HepG2 (cell line): ENCODE data around the gene VWA3B. TPM values are rescaled to one million over a fixed set of nuclear protein-coding genes. Genes with fewer than 3 reads are reported as not detected.

Experiments used
- ATAC-seq: fragments of 200-7000 bp; cut with Tn5 transposase; 3 replicates; pipeline ENCODE4 v1.9.1; 2020; ENCODE audit warnings: mild to moderate bottlenecking, moderate library complexity
- BruUV-seq: library from RNA; stranded (reverse); fragments of 400-500 nt; replicated peaks from 2 replicates; lab custom pipeline; 2021; lab: Mats Ljungman, UMichigan
- CTCF ChIA-PET: fragments of 300-600 bp; formaldehyde crosslinking; extraction: SDS; loops from one replicate; lab custom pipeline; 2021; ENCODE audit warnings: low total read pairs, inconsistent platforms, low intra/inter-chr PET ratio; lab: Yijun Ruan, JAX
- POLR2A ChIA-PET: fragments of 350-600 bp; sonication (Branson Sonifier 250); formaldehyde crosslinking; loops from one replicate; lab custom pipeline; 2020; ENCODE audit warnings: antibody characterized with exemption, inconsistent platforms; lab: Yijun Ruan, JAX
- DNase-seq: peaks from one replicate; pipeline ENCODE4 v3.0.0-alpha.2; 2015; ENCODE audit warnings: low spot score
- FAIRE-seq: peaks from 3 replicates; lab custom pipeline; 2011; peaks lifted over from hg19 to GRCh38; lab: Jason Lieb, UNC
- H2AFZ ChIP-seq: one replicate; pipeline ENCODE4 v1.6.1; 2011; ENCODE audit warnings: low read length, inconsistent platforms
- H3K27ac ChIP-seq: fragments of 300-600 bp; 3 replicates; pipeline ENCODE4 v1.8.0; 2011; ENCODE audit warnings: mixed run types, mild to moderate bottlenecking, mixed read lengths, low read length, inconsistent platforms; ENCODE audit not compliant: insufficient read depth; ENCODE audit errors: extremely low read length
- H3K27me3 ChIP-seq, 2 experiments: fragments of 200-600 bp in 1 of 2; 2 replicates in 1 of 2; 3 replicates in 1 of 2; pipeline versions ENCODE4 v1.6.0 to v1.8.0; 2011; ENCODE audit warnings: low read length in 2 of 2, mild to moderate bottlenecking in 2 of 2, moderate library complexity in 2 of 2, inconsistent platforms in 1 of 2; ENCODE audit not compliant: insufficient read depth in 2 of 2, control insufficient read depth in 1 of 2
- H3K36me3 ChIP-seq, 2 experiments: fragments of 200-600 bp in 1 of 2; replicated peaks in 1 of 2; 2 replicates in 1 of 2; 3 replicates in 1 of 2; pipeline versions ENCODE4 v1.5.1 to v1.8.0; 2011; ENCODE audit warnings: low read length in 2 of 2, inconsistent platforms in 1 of 2; ENCODE audit not compliant: insufficient read depth in 2 of 2, control insufficient read depth in 1 of 2
- H3K4me1 ChIP-seq: 2 replicates; pipeline ENCODE4 v1.5.1; 2012; ENCODE audit warnings: low read length, inconsistent platforms; ENCODE audit not compliant: insufficient read depth
- H3K4me2 ChIP-seq: 2 replicates; pipeline ENCODE4 v1.6.0; 2011; ENCODE audit warnings: low read depth, low read length, inconsistent platforms
- H3K4me3 ChIP-seq, 3 experiments: fragments of 200-600 bp in 1 of 3; sonication (generic), shearing (Covaris generic) in 1 of 3; replicated peaks in 1 of 3; 2 replicates each; pipeline ENCODE4 v1.5.1; 2011 to 2016; ENCODE audit warnings: low read length in 3 of 3, inconsistent platforms in 2 of 3, low read depth in 2 of 3, mild to moderate bottlenecking in 2 of 3, control low read depth in 1 of 3, mixed read lengths in 1 of 3; ENCODE audit not compliant: insufficient read depth in 1 of 3
- H3K79me2 ChIP-seq: one replicate; pipeline ENCODE4 v1.6.1; 2011; ENCODE audit warnings: low read length, inconsistent platforms; ENCODE audit not compliant: insufficient read depth
- H3K9ac ChIP-seq: 2 replicates; pipeline ENCODE4 v1.6.0; 2011; ENCODE audit warnings: mild to moderate bottlenecking, low read depth, low read length, inconsistent platforms; ENCODE audit not compliant: insufficient read depth
- H3K9me3 ChIP-seq: 2 replicates; pipeline ENCODE4 v1.5.1; 2012; ENCODE audit warnings: mild to moderate bottlenecking, low read length
- H4K20me1 ChIP-seq: 2 replicates; pipeline ENCODE4 v1.6.0; 2011; ENCODE audit warnings: inconsistent platforms, mild to moderate bottlenecking, low read length, moderate library complexity; ENCODE audit not compliant: insufficient read depth
- FIP1L1 ChIP-seq: fragments of 200-400 bp; formaldehyde crosslinking; IDR thresholded peaks from 2 replicates; pipeline ENCODE4 v1.6.1; 2018; ENCODE audit warnings: low read depth, mild to moderate bottlenecking, low read length, moderate library complexity, borderline replicate concordance; ENCODE audit not compliant: insufficient read depth
- FOXK2 ChIP-seq: fragments of 450-650 bp; IDR thresholded peaks from 2 replicates; pipeline ENCODE4 v1.6.1; 2016
- KAT2B ChIP-seq: fragments of 150-350 bp; IDR thresholded peaks from 2 replicates; pipeline ENCODE4 v1.6.1; 2014; ENCODE audit warnings: low read depth, low read length, borderline replicate concordance
- NBN ChIP-seq: fragments of 450-650 bp; conservative IDR thresholded peaks from 2 replicates; pipeline ENCODE4 v1.6.1; 2017
- SCMH1 ChIP-seq: sonication (generic); formaldehyde crosslinking; IDR thresholded peaks from 2 replicates; pipeline ENCODE4 v1.9.0; 2021; ENCODE audit warnings: missing genetic modification reagents, mild to moderate bottlenecking, borderline replicate concordance
- SIN3B ChIP-seq: fragments of 150-350 bp; IDR thresholded peaks from 2 replicates; pipeline ENCODE4 v1.6.1; 2014; ENCODE audit warnings: low read length
- SP1 ChIP-seq, 2 experiments: fragments of 450-650 bp in 1 of 2; sonication (generic) in 1 of 2; formaldehyde crosslinking in 1 of 2; IDR thresholded peaks; 2 replicates each; pipeline versions ENCODE4 v1.4.0 to v1.6.1; 2016 to 2020; ENCODE audit warnings: missing genetic modification reagents in 1 of 2
- STAT5B ChIP-seq: sonication (generic); formaldehyde crosslinking; IDR thresholded peaks from 2 replicates; pipeline ENCODE4 v1.4.0; 2020; ENCODE audit warnings: missing genetic modification reagents
- TOE1 ChIP-seq: sonication (generic); formaldehyde crosslinking; IDR thresholded peaks from 2 replicates; pipeline ENCODE4 v1.4.0; 2020; ENCODE audit warnings: mild to moderate bottlenecking, missing genetic modification reagents
- ZFP82 ChIP-seq: sonication (generic); formaldehyde crosslinking; IDR thresholded peaks from 2 replicates; pipeline ENCODE4 v1.5.1; 2020; ENCODE audit warnings: mild to moderate bottlenecking, missing genetic modification reagents, borderline replicate concordance
- ZNF772 ChIP-seq: sonication (generic); formaldehyde crosslinking; IDR thresholded peaks from 2 replicates; pipeline ENCODE4 v1.5.0; 2020; ENCODE audit warnings: mild to moderate bottlenecking, missing genetic modification reagents
- WGBS: methylation state at CpG from one replicate; pipeline ENCODE4 v1.1.6; 2017; ENCODE audit warnings: low lambda C conversion rate; 5-methylcytosine and 5-hydroxymethylcytosine counted together
- in situ Hi-C: cut with HindIII; loops from 2 replicates; pipeline ENCODE4 v1.10.0; 2017; ENCODE audit warnings: low pct_unique_long_range_greater_than_20kb; ENCODE audit not compliant: extremely low pct_ligation_motif_present
- intact Hi-C: fragments of 100-400 bp; cut with micrococcal nuclease; formaldehyde crosslinking; loops from one replicate; pipeline ENCODE4 v1.10.0; 2022; ENCODE audit not compliant: unreplicated experiment
- polyA plus RNA-seq, 8 experiments: library from polyadenylated mRNA; depleted of rRNA in 3 of 8; stranded (reverse) in 7 of 8; unstranded in 1 of 8; fragments of >200 nt; fragmentation: Illumina TruSeq in 4 of 8; extraction: Trizol in 4 of 8; gene quantifications; 2 replicates each; pipeline versions ENCODE4 v1.2.1 to v1.2.3, GENCODE V29; 2011 to 2016; ENCODE audit warnings: low read depth in 4 of 8, missing spikeins in 1 of 8, mixed read lengths in 1 of 8; ENCODE audit not compliant: insufficient read depth in 1 of 8
- total RNA-seq, 5 experiments: library from RNA; depleted of rRNA; stranded (reverse); fragments of >200 nt; fragmentation: Illumina TruSeq; extraction: Trizol; gene quantifications; 2 replicates each; pipeline ENCODE4 v1.2.3, GENCODE V29; 2016; ENCODE audit warnings: low read depth in 1 of 5
- TF ChIP-seq, protein P1 (sequence below): sonication (generic); formaldehyde crosslinking; IDR thresholded peaks from 2 replicates; pipeline ENCODE4 v1.4.0; 2020; ENCODE audit warnings: low read depth, mild to moderate bottlenecking, missing genetic modification reagents
- TF ChIP-seq, protein P2 (sequence below): sonication (generic); formaldehyde crosslinking; IDR thresholded peaks from 2 replicates; pipeline ENCODE4 v1.5.0; 2020; ENCODE audit warnings: mild to moderate bottlenecking, missing genetic modification reagents
- TF ChIP-seq, protein P3 (sequence below): sonication (generic); formaldehyde crosslinking; IDR thresholded peaks from 2 replicates; pipeline ENCODE4 v1.5.1; 2020; ENCODE audit warnings: missing genetic modification reagents, mild to moderate bottlenecking, borderline replicate concordance

VWA3B gene
- total and polyA plus RNA-seq, 2 of the 13 experiments (the other 11 are each of a cell fraction or from before 2014, with no cell fraction given): not detected

DNA sequence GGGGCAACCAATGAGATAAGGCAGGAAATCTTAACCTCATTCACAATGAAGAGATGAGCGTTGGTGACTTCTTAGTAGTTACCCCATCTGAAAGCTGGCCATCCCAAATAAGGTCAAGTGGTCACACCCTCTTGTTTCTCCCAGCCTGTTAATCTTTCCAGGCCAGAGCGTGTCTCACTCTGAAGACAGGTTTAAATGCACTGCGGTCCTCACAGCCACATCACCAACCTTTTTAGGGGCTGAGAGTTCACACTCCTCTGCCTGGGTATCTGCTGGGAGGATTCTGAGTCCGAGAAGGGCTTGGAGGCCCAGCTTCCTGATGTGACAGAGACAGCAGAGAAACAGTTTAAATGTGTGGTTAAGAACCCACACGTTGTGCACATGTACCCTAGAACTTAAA, 246.0 kb downstream of the VWA3B start:
- in situ Hi-C loops (no loop called here), intact Hi-C loops (no loop called here)
- no peaks in the 10 kb centered on the region for H3K36me3 ChIP-seq
- H3K4me2 ChIP-seq: no peak overlapping the region
- DNase-seq: no peak
- no peak overlapping the region for H2AFZ ChIP-seq
- H3K9ac ChIP-seq: no peak overlapping the region
- H4K20me1 ChIP-seq: no peaks in the 10 kb centered on the region
- no peak overlapping the region for H3K4me3 ChIP-seq
- H3K9me3 ChIP-seq: peaks cover 2% of the 10 kb centered on the region
- TF ChIP-seq NBN: no peak
- TF ChIP-seq FOXK2: no peak
- ChIA-PET CTCF (no interaction called here), POLR2A (no interaction called here)
- no peaks in the 10 kb centered on the region for H3K79me2 ChIP-seq
- no peak overlapping the region for H3K27ac ChIP-seq
- BruUV-seq: no TSS peak
- ATAC-seq: no peak
- WGBS: 29% methylated on average over 5 of the region's 5 CpGs
- peaks cover 0 to 26% of the 10 kb centered on the region in 2 experiments; a peak in 4 of 5 replicates for H3K27me3 ChIP-seq
- no peak for FAIRE-seq
- H3K4me1 ChIP-seq: no peaks in the 10 kb centered on the region

DNA sequence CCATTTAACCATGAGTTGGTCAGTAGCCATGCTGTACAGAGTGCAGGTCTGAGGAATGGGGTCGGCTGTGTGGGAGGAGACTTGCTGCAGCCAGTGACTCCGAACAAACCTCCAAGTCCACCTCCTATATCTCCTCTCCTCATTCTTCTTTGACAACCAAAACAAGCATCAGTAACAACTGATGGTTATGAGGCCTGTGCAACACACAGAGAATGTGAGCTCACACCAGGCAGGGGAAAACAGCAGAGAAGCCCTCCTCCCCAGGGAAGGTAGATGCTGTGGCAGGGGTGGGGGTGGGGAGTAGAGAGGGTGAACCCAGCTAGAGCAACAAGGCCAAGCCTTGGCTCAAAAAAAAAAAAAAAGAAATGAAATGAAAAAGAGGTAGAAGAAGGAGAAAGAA, 247.0 kb downstream of the VWA3B start:
- no peak overlapping the region for H3K4me3 ChIP-seq
- no peaks in the 10 kb centered on the region for H3K79me2 ChIP-seq
- ATAC-seq (no peak), DNase-seq (no peak), FAIRE-seq (no peak)
- no peaks in the 10 kb centered on the region for H3K4me1 ChIP-seq
- H3K9me3 ChIP-seq: peaks cover 5% of the 10 kb centered on the region; the same call in 1 of the 2 replicates
- H3K27ac ChIP-seq: no peak overlapping the region
- BruUV-seq: no TSS peak
- no peaks in the 10 kb centered on the region for H3K36me3 ChIP-seq
- no peaks in the 10 kb centered on the region for H4K20me1 ChIP-seq
- in situ Hi-C loops (no loop called here), intact Hi-C loops (no loop called here)
- no peak overlapping the region for H3K4me2 ChIP-seq
- ChIA-PET POLR2A (no interaction called here), CTCF (no interaction called here)
- no peak overlapping the region for H3K9ac ChIP-seq
- H2AFZ ChIP-seq: no peak overlapping the region
- H3K27me3 ChIP-seq: peaks cover 0 to 26% of the 10 kb centered on the region in 2 experiments; a peak in 4 of 5 replicates
- WGBS: 10% methylated on average over 2 of the region's 2 CpGs
- TF ChIP-seq STAT5B (no peak), SCMH1 (CRISPR knock-in tag) (no peak), SIN3B (no peak), FIP1L1 (no peak), SP1 (IDR thresholded peaks at IDR 0.05) (no peak), SP1 (CRISPR knock-in tag; IDR thresholded peaks at IDR 0.05) (no peak), ZFP82 (no peak), KAT2B (no peak), ZNF772 (CRISPR knock-in tag) (no peak), TOE1 (CRISPR knock-in tag) (no peak)
- TF ChIP-seq, protein P1, sequence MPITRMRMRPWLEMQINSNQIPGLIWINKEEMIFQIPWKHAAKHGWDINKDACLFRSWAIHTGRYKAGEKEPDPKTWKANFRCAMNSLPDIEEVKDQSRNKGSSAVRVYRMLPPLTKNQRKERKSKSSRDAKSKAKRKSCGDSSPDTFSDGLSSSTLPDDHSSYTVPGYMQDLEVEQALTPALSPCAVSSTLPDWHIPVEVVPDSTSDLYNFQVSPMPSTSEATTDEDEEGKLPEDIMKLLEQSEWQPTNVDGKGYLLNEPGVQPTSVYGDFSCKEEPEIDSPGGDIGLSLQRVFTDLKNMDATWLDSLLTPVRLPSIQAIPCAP (CRISPR knock-in tag): no peak
- TF ChIP-seq, protein P2, sequence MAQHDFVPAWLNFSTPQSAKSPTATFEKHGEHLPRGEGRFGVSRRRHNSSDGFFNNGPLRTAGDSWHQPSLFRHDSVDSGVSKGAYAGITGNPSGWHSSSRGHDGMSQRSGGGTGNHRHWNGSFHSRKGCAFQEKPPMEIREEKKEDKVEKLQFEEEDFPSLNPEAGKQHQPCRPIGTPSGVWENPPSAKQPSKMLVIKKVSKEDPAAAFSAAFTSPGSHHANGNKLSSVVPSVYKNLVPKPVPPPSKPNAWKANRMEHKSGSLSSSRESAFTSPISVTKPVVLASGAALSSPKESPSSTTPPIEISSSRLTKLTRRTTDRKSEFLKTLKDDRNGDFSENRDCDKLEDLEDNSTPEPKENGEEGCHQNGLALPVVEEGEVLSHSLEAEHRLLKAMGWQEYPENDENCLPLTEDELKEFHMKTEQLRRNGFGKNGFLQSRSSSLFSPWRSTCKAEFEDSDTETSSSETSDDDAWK (CRISPR knock-in tag): no peak
- TF ChIP-seq, protein P3, sequence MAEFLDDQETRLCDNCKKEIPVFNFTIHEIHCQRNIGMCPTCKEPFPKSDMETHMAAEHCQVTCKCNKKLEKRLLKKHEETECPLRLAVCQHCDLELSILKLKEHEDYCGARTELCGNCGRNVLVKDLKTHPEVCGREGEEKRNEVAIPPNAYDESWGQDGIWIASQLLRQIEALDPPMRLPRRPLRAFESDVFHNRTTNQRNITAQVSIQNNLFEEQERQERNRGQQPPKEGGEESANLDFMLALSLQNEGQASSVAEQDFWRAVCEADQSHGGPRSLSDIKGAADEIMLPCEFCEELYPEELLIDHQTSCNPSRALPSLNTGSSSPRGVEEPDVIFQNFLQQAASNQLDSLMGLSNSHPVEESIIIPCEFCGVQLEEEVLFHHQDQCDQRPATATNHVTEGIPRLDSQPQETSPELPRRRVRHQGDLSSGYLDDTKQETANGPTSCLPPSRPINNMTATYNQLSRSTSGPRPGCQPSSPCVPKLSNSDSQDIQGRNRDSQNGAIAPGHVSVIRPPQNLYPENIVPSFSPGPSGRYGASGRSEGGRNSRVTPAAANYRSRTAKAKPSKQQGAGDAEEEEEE (CRISPR knock-in tag): no peak
